ENCODE measurements around the gene LHFPL5.

GRCh38 chr6:35809809-35810208, 4.7 kb downstream of the LHFPL5 start:
- no peak for TF ChIP-seq CTCF (IDR thresholded peaks at IDR 0.05; ENCODE audit: poor library complexity)
- no peak for TF ChIP-seq EZH2 (IDR thresholded peaks at IDR 0.05; ENCODE audit: borderline replicate concordance)

All from hepatocyte (in vitro differentiated cells).